Uterus (tissue), 4 donors: ENCODE data around the gene CUL5. TPM values are rescaled to one million over a fixed set of nuclear protein-coding genes. Genes with fewer than 3 reads are reported as not detected.
A peak's percentile ranks its signal among the peaks of the same experiment; 100 is the strongest.
"Not testable (repeated sequence)": the region's sequence is repeated elsewhere in the genome, so short reads cannot be mapped to it uniquely, and the experiment has no call there.

Source experiments
- DNase-seq, 2 donors: peaks; one replicate each; pipeline ENCODE4 v3.0.0-alpha.2; 2019 to 2020
- H3K27ac ChIP-seq, 2 donors: fragments of 200-600 bp; sonication (generic); 1 replicate in 1 of 2; 2 replicates in 1 of 2; pipeline ENCODE4 v1.5.1; 2016 to 2018
- H3K27me3 ChIP-seq, 2 donors: fragments of 200-600 bp; sonication (generic); one replicate each; pipeline ENCODE4 v1.5.1; 2018 to 2019; ENCODE audit warnings: control low read depth in 1 of 2
- H3K36me3 ChIP-seq, 2 donors: fragments of 200-600 bp; sonication (generic); one replicate each; pipeline ENCODE4 v1.5.1; 2019; ENCODE audit warnings: control low read depth in 1 of 2
- H3K4me1 ChIP-seq, 2 donors: fragments of 200-600 bp; sonication (generic); one replicate each; pipeline ENCODE4 v1.5.1; 2018 to 2019; ENCODE audit warnings: control low read depth in 1 of 2
- H3K4me3 ChIP-seq, 2 donors: fragments of 200-600 bp; sonication (generic); 1 replicate in 1 of 2; 2 replicates in 1 of 2; pipeline ENCODE4 v1.5.1; 2018 to 2019; ENCODE audit warnings: mild to moderate bottlenecking in 1 of 2
- H3K9me3 ChIP-seq, 2 donors: fragments of 200-600 bp; sonication (generic); one replicate each; pipeline ENCODE4 v1.5.1; 2019; ENCODE audit warnings: control low read depth in 1 of 2
- POLR2A ChIP-seq, 2 donors: fragments of 450-650 bp; IDR thresholded peaks; one replicate each; pipeline ENCODE4 v1.6.1; 2016; ENCODE audit warnings: antibody characterized with exemption in 2 of 2, mild to moderate bottlenecking in 1 of 2, moderate library complexity in 1 of 2
- intact Hi-C: fragments of 100-400 bp; cut with DNase I; formaldehyde crosslinking; loops from one replicate; pipeline ENCODE4 v1.15.1; 2023; ENCODE audit warnings: low total_unique reads
- total RNA-seq, 4 donors: library from RNA; depleted of rRNA in 3 of 4; stranded (reverse); fragments of >200 nt in 3 of 4; gene quantifications; one replicate each; pipeline versions ENCODE4 v1.1.0 to v1.2.4, GENCODE V29; 2014 to 2023
- TF ChIP-seq, protein P1 (sequence below), 4 experiments: fragments of 200-600 bp in 2 of 4; fragments of 450-650 bp in 2 of 4; sonication (generic) in 2 of 4; IDR thresholded peaks; one replicate each; pipeline ENCODE4 v1.5.1; 2016 to 2019; ENCODE audit warnings: antibody characterized with exemption in 4 of 4, mild to moderate bottlenecking in 2 of 4, moderate library complexity in 1 of 4
- donor health status: DM: yes; HTN: yes; CAD: no.

CUL5 gene
- total RNA-seq, 4 donors from 2014 or later = 29.5 to 79.8 (median 40.9) TPM

DNA sequence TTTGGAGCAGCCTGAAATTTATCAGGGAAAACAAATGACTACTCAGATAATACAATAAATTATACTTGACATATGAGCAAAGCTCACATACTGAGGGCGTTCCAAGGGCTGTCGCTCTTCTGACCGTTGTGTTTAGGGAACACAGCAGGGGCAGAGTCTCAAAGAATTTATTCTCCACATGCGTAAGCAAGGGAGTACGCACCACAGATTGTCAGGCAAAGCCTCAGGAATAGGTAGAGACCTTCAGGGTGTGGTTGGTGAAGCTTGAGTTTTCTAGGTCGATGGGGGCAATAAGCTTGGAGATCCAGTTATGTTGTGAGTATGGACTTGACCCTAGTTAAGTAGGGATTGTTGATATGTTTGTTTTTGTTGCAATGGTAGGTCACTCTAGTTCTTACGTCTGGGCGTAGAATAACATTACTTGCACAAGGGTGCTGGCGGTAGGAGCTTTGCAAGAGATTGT, 113.5 kb downstream of the CUL5 start:
- intact Hi-C loops = no loop called here
- DNase-seq = peak in 1 of 2 donors; percentile 27
- Histone ChIP-seq H3K36me3 (no peaks in the 10 kb centered on the region), H3K4me3 (peak overlapping the region; percentile 83 to 88), H3K27ac (peak overlapping the region; percentile 92 to 96), H3K27me3 (no peaks in the 10 kb centered on the region), H3K9me3 (no peaks in the 10 kb centered on the region), H3K4me1 (no peaks in the 10 kb centered on the region)
- no peak for TF ChIP-seq POLR2A (IDR thresholded peaks at IDR 0.05)
- TF ChIP-seq, protein P1, sequence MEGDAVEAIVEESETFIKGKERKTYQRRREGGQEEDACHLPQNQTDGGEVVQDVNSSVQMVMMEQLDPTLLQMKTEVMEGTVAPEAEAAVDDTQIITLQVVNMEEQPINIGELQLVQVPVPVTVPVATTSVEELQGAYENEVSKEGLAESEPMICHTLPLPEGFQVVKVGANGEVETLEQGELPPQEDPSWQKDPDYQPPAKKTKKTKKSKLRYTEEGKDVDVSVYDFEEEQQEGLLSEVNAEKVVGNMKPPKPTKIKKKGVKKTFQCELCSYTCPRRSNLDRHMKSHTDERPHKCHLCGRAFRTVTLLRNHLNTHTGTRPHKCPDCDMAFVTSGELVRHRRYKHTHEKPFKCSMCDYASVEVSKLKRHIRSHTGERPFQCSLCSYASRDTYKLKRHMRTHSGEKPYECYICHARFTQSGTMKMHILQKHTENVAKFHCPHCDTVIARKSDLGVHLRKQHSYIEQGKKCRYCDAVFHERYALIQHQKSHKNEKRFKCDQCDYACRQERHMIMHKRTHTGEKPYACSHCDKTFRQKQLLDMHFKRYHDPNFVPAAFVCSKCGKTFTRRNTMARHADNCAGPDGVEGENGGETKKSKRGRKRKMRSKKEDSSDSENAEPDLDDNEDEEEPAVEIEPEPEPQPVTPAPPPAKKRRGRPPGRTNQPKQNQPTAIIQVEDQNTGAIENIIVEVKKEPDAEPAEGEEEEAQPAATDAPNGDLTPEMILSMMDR (IDR thresholded peaks at IDR 0.05) = no peak

DNA sequence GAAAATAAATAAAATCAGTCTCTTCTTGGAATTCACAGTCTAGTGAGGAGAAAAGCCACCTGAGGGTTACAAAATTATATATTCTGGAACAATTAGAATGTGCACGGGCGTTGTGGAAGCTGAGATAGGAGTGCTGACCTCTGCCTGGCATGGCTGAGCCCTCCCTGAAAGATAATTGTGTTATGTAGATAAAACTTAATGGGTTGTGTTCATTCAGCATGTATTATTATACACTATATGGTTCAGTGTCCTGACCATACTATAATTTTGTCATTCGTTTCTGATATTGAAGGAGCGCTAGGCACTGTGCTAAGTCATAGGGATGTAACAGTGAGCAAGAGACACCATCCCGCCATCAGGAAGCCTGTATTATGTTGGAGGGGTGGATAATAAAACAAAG, 116.4 kb downstream of the CUL5 start:
- no peaks in the 10 kb centered on the region for H3K27me3 ChIP-seq
- H3K9me3 ChIP-seq = no peaks in the 10 kb centered on the region
- no peaks in the 10 kb centered on the region for H3K4me1 ChIP-seq
- TF ChIP-seq, protein P1 (IDR thresholded peaks at IDR 0.05) = no peak
- TF ChIP-seq POLR2A (IDR thresholded peaks at IDR 0.05) = no peak
- H3K4me3 ChIP-seq = no peak overlapping the region
- no peak for DNase-seq
- H3K27ac ChIP-seq = no peak overlapping the region
- H3K36me3 ChIP-seq = no peaks in the 10 kb centered on the region
- intact Hi-C loops = no loop called here

DNA sequence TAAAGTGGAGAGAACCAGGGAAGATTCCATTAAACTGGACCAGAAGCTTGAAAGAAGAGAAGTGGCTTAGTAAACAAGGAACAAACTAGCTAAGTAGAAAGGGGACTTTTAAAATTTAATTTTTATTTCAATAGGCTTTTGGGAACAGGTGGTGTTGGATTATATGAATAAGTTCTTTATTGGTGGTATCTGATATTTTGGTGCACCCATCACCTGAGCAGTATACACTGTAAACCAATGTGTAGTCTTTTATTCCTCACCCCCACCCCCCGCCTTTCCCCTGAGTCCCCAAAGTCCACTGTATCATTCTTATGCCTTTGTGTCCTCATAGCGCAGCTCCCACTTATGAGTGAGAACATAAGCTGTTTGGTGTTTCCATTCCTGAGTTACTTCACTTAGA, 120.1 kb downstream of the CUL5 start:
- no peaks in the 10 kb centered on the region for H3K27me3 ChIP-seq
- TF ChIP-seq, protein P1 (IDR thresholded peaks at IDR 0.05) = no peak
- TF ChIP-seq POLR2A (IDR thresholded peaks at IDR 0.05) = no peak
- H3K4me1 ChIP-seq = no peaks in the 10 kb centered on the region
- no peak for DNase-seq
- H3K27ac ChIP-seq = no peak overlapping the region
- no peaks in the 10 kb centered on the region for H3K36me3 ChIP-seq
- intact Hi-C loops = no loop called here
- H3K9me3 ChIP-seq = no peaks in the 10 kb centered on the region
- H3K4me3 ChIP-seq = no peak overlapping the region

DNA sequence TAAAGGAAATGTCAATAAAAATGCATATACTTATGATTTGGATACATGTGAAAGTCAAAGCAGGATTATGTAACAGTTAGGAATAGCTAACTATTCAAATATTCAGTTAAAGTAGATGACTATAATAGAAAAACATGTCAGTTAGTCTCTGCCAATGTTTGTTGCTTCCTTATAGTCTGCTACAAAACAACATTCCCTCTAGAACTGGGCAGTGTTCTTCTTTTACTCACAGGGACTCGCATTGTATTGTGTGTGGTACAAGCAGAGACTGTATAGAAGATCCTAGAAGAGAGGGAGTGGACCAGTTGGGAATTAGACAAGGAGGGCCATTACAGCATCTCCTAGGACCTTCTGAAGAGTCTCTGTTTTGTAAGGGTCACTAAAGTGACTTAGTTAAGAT, 123.3 kb downstream of the CUL5 start:
- no peak for TF ChIP-seq POLR2A (IDR thresholded peaks at IDR 0.05)
- TF ChIP-seq, protein P1 (IDR thresholded peaks at IDR 0.05) = no peak
- Histone ChIP-seq H3K27me3 (no peaks in the 10 kb centered on the region), H3K4me1 (no peaks in the 10 kb centered on the region), H3K36me3 (no peaks in the 10 kb centered on the region), H3K9me3 (no peaks in the 10 kb centered on the region), H3K27ac (no peak overlapping the region), H3K4me3 (no peak overlapping the region)
- DNase-seq = no peak
- intact Hi-C loops = no loop called here

DNA sequence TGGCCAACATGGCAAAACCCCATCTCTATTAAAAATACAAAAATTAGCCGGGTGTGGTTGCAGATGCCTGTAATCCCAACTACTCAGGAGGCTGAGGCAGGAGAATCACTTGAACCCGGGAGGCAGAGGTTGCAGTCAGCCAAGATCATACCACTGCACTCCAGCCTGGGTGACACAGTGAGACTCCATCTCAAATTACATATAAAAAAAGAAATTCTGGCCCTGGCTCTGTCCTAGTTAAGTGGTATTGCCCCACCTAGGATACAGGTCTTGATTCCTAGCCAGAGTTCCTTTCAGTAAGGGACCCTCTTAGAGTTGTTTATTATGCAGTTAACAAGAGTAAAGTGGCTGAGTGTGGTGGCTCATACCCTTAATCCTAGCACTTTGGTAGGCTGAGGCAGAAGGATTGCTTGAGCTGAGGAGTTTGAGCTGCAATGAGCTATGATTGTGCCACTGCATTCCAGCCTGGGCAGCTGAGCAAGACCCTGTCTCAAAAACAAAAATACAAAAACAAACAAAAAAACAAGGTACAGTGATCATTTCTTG, 124.4 kb downstream of the CUL5 start:
- DNase-seq, H3K4me1 ChIP-seq, H3K36me3 ChIP-seq, intact Hi-C loops, H3K27ac ChIP-seq, H3K9me3 ChIP-seq, H3K27me3 ChIP-seq, H3K4me3 ChIP-seq: not testable (repeated sequence)
